ENCODE data around the gene TLK2.

- TF ChIP-seq TEAD1 (CRISPR knock-in tag; IDR thresholded peaks at IDR 0.05) (no peak), CTCF (IDR thresholded peaks at IDR 0.05) (no peak), NR2C2 (CRISPR knock-in tag; IDR thresholded peaks at IDR 0.05) (no peak), IRF1 (CRISPR knock-in tag; IDR thresholded peaks at IDR 0.05) (no peak), ZSCAN18 (CRISPR knock-in tag; IDR thresholded peaks at IDR 0.05) (no peak), TCF7 (CRISPR knock-in tag; IDR thresholded peaks at IDR 0.05; ENCODE audit: low read depth) (no peak), ZNF512 (CRISPR knock-in tag; IDR thresholded peaks at IDR 0.05; ENCODE audit: borderline replicate concordance) (no peak), E2F1 (CRISPR knock-in tag; IDR thresholded peaks at IDR 0.05) (no peak), SP1 (CRISPR knock-in tag; conservative IDR thresholded peaks at IDR 0.05) (no peak), PREB (CRISPR knock-in tag; IDR thresholded peaks at IDR 0.05; ENCODE audit: borderline replicate concordance) (no peak), SMAD3 (CRISPR knock-in tag; IDR thresholded peaks at IDR 0.05; ENCODE audit: borderline replicate concordance) (no peak), CREB1 (CRISPR knock-in tag; IDR thresholded peaks at IDR 0.05) (no peak)
Measured at GRCh38 chr17:62478424-62478879, at the start of gene TLK2.
